ENCODE measurements around the gene GYG2. TPM values are rescaled to one million over a fixed set of nuclear protein-coding genes. Genes with fewer than 3 reads are reported as not detected.
A peak's percentile ranks its signal among the peaks of the same experiment; 100 is the strongest.
"Not testable (repeated sequence)": the region's sequence is repeated elsewhere in the genome, so short reads cannot be mapped to it uniquely, and the experiment has no call there.

GYG2 gene
- polyA plus RNA-seq: 4.2 and 6.3 TPM in 2 replicates
- 8.8 and 11.6 TPM in 2 replicates for polyA minus RNA-seq

DNA sequence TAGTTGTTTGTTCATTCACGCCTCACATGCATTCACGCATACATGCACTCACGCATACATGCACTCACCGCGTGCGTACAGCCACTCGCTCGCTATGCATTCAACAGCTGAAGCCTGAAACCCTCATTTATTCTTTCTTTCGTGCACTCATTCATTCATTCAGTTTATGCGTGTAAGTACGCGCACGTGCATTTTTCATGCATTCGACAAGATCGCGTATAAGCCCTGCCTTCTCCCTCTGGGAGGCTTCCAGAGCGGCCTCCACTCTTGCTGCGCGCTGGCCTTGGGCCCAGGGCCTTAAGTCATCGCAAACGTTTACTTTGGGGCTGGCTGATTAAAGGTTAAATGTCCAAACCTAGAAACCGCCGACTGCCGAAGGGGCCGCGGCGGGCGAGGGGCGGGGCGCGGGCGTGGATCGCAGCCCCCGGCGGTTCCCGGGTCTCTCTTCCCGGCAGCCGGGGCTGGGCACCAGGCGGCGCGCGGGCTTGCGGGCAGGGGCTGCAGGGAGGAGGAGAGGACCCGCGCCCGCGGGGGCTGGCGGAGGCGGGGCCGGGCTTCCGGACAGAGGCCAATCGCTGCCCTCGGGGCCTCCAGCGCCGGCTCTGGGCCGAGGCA is at the start of gene GYG2:
TSS of gene GYG2 (plus strand) at position 587 of the 615 bp plus-strand sequence. CDS start 1,259 bp downstream, outside the sequence.
- Histone ChIP-seq H2AFZ (ENCODE audit: low read depth, low read length) (no peak within 1 kb of the TSS), H4K20me1 (ENCODE audit: insufficient read depth) (no peaks in the 10 kb centered on the region)

DNA sequence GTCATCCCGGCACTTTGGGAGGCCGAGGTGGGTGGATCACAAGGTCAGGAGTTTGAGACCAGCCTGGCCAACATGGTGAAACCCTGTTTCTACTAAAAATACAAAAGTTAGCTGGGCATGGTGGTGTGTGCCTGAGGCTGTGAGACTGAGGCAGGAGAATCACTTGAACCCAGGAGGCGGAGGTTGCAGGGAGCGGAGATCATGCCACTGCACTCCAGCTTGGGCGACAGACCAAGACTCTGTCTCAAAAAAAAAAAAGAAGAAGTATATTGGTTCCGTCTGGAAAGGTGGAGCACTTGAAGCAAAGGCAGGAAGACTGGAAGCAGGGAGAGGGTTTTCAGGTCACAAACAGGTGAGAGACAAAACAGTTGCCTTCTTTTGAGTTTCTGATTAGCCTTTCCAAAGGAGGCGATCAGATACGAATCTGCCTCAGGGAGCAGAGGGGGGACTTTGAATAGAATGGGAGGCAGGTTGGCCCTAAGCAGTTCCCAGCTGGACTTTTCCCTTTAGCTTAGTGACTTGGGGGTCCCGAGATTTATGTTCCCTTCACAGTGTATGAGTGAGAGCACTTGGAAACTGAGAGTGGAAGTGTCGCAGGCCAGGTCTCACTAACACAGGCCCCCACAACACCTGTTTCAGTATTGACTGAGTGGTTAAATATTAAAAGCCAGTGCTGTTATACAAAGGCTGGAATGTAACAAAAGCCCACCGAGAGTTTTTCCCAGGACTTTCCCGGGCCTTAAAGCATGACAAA is 48.1 kb upstream of the GYG2 start:
- not testable (repeated sequence) for H3K27ac ChIP-seq (ENCODE audit: low read length); H3K27me3 ChIP-seq (ENCODE audit: insufficient read depth, low read depth, low read length); H3K9me2 ChIP-seq (ENCODE audit: insufficient read depth, low read length); H3K9me3 ChIP-seq (ENCODE audit: low read length); H2AFZ ChIP-seq (ENCODE audit: low read depth, low read length); H3K36me3 ChIP-seq (ENCODE audit: insufficient read depth, low read length); H3K4me2 ChIP-seq (ENCODE audit: low read length); H3K9ac ChIP-seq (ENCODE audit: low read length); H3K4me3 ChIP-seq (ENCODE audit: low read length); H4K20me1 ChIP-seq (ENCODE audit: insufficient read depth); H3K79me2 ChIP-seq (replicated peaks; ENCODE audit: insufficient read depth, low read length); H3F3A ChIP-seq (ENCODE audit: insufficient read depth, low read length, poor library complexity, severe bottlenecking)

More for the DNA sequence above, at the start of gene GYG2:
- Histone ChIP-seq H3K27ac (ENCODE audit: low read length) (no peak within 1 kb of the TSS), H3K4me3 (ENCODE audit: low read length) (peak within 1 kb of the TSS; percentile 60), H3K9me2 (ENCODE audit: insufficient read depth, low read length) (no peaks in the 10 kb centered on the region), H3K27me3 (ENCODE audit: insufficient read depth, low read depth, low read length) (no peaks in the 10 kb centered on the region), H3K4me2 (ENCODE audit: low read length) (no peak within 1 kb of the TSS), H3K9me3 (ENCODE audit: low read length) (no peaks in the 10 kb centered on the region), H3K36me3 (ENCODE audit: insufficient read depth, low read length) (no peaks in the 10 kb centered on the region), H3K9ac (ENCODE audit: low read length) (peak within 1 kb of the TSS; percentile 52), H3F3A (ENCODE audit: insufficient read depth, low read length, poor library complexity, severe bottlenecking) (no peaks in the 10 kb centered on the region), H3K79me2 (replicated peaks; ENCODE audit: insufficient read depth, low read length) (no peaks in the 10 kb centered on the region)
- TF ChIP-seq, protein P1, sequence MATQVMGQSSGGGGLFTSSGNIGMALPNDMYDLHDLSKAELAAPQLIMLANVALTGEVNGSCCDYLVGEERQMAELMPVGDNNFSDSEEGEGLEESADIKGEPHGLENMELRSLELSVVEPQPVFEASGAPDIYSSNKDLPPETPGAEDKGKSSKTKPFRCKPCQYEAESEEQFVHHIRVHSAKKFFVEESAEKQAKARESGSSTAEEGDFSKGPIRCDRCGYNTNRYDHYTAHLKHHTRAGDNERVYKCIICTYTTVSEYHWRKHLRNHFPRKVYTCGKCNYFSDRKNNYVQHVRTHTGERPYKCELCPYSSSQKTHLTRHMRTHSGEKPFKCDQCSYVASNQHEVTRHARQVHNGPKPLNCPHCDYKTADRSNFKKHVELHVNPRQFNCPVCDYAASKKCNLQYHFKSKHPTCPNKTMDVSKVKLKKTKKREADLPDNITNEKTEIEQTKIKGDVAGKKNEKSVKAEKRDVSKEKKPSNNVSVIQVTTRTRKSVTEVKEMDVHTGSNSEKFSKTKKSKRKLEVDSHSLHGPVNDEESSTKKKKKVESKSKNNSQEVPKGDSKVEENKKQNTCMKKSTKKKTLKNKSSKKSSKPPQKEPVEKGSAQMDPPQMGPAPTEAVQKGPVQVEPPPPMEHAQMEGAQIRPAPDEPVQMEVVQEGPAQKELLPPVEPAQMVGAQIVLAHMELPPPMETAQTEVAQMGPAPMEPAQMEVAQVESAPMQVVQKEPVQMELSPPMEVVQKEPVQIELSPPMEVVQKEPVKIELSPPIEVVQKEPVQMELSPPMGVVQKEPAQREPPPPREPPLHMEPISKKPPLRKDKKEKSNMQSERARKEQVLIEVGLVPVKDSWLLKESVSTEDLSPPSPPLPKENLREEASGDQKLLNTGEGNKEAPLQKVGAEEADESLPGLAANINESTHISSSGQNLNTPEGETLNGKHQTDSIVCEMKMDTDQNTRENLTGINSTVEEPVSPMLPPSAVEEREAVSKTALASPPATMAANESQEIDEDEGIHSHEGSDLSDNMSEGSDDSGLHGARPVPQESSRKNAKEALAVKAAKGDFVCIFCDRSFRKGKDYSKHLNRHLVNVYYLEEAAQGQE (IDR thresholded peaks at IDR 0.05; ENCODE audit: borderline replicate concordance): no peak
- TF ChIP-seq MXI1 (conservative IDR thresholded peaks at IDR 0.05; ENCODE audit: poor library complexity, severe bottlenecking) (no peak), SMC3 (conservative IDR thresholded peaks at IDR 0.05; ENCODE audit: poor library complexity) (no peak), EZH2 (IDR thresholded peaks at IDR 0.05; ENCODE audit: borderline replicate concordance, insufficient read depth, low read length, poor library complexity, severe bottlenecking) (no peak), RAD21 (conservative IDR thresholded peaks at IDR 0.05) (no peak), EP300 (conservative IDR thresholded peaks at IDR 0.05; ENCODE audit: poor library complexity, severe bottlenecking) (no peak), TAF1 (IDR thresholded peaks at IDR 0.05; ENCODE audit: low read depth) (no peak), POLR2AphosphoS5 (IDR thresholded peaks at IDR 0.05) (no peak)
- TF ChIP-seq, protein P2, sequence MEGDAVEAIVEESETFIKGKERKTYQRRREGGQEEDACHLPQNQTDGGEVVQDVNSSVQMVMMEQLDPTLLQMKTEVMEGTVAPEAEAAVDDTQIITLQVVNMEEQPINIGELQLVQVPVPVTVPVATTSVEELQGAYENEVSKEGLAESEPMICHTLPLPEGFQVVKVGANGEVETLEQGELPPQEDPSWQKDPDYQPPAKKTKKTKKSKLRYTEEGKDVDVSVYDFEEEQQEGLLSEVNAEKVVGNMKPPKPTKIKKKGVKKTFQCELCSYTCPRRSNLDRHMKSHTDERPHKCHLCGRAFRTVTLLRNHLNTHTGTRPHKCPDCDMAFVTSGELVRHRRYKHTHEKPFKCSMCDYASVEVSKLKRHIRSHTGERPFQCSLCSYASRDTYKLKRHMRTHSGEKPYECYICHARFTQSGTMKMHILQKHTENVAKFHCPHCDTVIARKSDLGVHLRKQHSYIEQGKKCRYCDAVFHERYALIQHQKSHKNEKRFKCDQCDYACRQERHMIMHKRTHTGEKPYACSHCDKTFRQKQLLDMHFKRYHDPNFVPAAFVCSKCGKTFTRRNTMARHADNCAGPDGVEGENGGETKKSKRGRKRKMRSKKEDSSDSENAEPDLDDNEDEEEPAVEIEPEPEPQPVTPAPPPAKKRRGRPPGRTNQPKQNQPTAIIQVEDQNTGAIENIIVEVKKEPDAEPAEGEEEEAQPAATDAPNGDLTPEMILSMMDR (IDR thresholded peaks at IDR 0.05; ENCODE audit: poor library complexity, severe bottlenecking): no peak

Measured in neural cell (in vitro differentiated cells).